GM18909 (cell line): ENCODE measurements around the gene ORC6.

ENCODE experiments used
- ATAC-seq: cut with Tn5 transposase; IDR thresholded peaks from one replicate; pipeline ENCODE4 v1.9.1; 2021; ENCODE audit warnings: mild to moderate bottlenecking; ENCODE audit not compliant: unreplicated experiment, poor library complexity

ORC6 gene

GRCh38 chr16:46696957-46697356 lies 7.5 kb downstream of the ORC6 start:
- no peak for ATAC-seq

GRCh38 chr16:46700048-46700447 lies 10.6 kb downstream of the ORC6 start:
- no peak for ATAC-seq

DNA sequence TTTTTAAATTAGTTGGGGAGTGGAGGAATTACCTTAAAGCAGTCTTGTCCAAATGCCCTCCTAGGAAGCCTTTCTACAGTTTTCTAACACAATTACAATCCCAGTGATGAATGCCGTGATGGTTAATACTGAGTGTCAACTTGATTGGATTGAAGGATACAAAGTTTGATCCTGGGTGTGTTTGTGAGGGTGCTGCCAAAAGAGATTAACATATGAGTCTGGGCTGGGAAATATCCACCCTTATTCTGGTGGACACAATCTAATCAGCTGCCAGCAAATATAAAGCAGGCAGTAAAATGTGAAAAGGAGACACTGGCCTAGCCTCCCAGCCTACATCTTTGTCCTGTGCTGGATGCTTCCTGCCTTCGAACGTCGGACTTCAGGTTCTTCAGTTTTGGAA lies 12.2 kb downstream of the ORC6 start:
- no peak for ATAC-seq

GRCh38 chr16:46702030-46702429 lies 12.6 kb downstream of the ORC6 start:
- ATAC-seq: no peak

GRCh38 chr16:46706642-46707041 lies 17.2 kb downstream of the ORC6 start:
- no peak for ATAC-seq

GRCh38 chr16:46709469-46710005 lies 20.1 kb downstream of the ORC6 start:
- no peak for ATAC-seq

- no peak for ATAC-seq
These were observed 21.9 kb downstream of the ORC6 start for GRCh38 chr16:46711106-46712058.

- ATAC-seq: no peak
These were observed 23.5 kb downstream of the ORC6 start for GRCh38 chr16:46712911-46713310.

GRCh38 chr16:46713634-46714033 lies 24.2 kb downstream of the ORC6 start:
- no peak for ATAC-seq

DNA sequence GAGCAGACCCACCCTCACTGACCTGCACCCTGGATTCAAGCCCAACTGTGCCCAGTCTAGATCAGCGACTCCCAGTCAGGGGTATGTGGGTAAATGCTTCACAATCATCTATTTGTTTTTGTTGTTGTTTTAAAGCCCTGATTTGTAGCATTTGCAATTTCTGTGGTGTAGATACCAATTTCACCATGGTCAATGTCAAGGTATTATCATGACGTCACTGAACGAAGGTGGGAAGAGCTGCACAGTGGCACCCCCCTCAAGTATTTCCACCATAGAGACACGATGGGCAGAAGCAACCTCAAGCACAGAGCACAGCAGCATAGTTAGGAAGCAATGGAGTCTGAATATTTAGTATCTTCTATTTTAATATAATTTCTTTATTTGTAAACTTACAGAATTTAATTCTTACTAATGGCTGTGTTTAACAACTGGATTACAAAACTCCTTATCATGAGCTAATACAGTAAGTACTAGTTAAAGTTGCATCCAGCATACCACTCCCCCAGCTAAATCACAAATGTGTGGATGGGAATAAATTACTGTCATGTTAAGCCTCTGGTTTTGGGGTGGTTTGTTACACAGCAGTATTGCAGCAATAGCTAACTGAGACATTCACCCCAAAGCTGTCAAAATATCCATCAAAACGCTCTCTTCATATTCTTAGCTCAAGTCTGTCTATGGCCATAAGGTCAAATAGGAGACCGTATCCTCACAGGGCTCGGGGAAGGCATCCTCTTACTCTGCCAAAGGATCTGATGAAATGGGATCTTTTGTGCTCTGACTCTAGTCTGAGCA lies 25.5 kb downstream of the ORC6 start:
- ATAC-seq: no peak

- ATAC-seq: no peak
These were observed 26.4 kb downstream of the ORC6 start for GRCh38 chr16:46715769-46716305.

DNA sequence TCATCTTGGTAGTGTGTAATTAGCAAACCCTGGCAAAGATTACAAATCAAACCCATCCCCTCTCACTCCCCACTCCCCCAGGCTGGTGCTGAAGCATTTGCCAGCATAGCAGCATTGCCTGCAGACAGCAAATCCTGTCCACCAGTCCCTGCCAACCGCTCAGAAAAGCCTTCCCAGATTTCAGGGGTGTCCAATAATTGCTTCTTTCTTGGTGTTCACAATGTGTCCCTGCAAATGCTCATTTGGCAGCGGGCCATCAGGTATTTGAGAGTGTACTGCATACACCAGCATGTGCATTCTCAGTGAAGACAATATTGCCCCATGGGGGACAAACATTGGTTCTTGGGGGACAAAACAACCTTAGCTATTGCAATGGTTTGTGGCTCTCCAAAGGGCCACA lies 28.2 kb downstream of the ORC6 start:
- ATAC-seq: no peak

GRCh38 chr16:46718214-46718613 lies 28.8 kb downstream of the ORC6 start:
- no peak for ATAC-seq

DNA sequence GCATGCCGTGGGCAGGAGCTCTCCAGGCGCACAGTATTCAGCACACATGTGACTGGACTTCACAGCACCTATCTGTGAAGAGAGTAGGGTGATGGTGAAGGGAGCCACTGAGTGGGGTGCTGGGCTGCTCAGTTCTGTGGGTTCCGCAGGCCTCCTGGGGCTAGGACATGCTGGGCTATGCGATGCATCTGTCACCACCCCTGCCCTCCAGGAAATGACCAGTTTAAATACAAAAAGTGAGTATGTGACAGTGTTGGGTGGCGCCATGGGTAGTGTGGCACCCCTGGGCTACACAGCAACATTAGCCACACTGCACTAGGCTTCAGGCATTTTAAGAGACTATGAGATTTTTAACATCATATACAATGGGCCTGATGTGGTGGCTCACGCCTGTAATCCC lies 30.1 kb downstream of the ORC6 start:
- ATAC-seq: no peak

GRCh38 chr16:46720619-46721018 lies 31.2 kb downstream of the ORC6 start:
- no peak for ATAC-seq

DNA sequence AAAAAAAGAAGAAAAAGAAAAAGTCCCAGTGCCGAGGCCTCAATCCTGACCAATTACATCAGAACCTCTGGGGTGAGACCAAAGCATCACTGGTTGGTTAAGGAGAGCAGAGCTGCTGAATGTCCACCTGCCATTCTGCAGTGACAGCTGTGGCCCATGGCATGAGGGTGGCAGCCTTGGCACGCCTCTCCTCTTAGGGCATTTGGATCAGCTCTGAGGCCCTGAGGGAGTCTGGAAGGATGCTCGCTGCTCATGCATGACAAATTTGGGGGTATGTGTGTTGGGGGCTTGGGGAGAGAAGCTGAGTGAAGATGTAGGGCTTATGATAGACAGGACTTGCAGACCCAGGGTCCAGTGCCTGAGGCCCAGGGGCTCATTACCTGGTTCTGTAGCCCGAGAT lies 32.4 kb downstream of the ORC6 start:
- no peak for ATAC-seq

GRCh38 chr16:46727184-46727583 lies 37.7 kb downstream of the ORC6 start:
- no peak for ATAC-seq

GRCh38 chr16:46727630-46728029 lies 38.2 kb downstream of the ORC6 start:
- no peak for ATAC-seq

DNA sequence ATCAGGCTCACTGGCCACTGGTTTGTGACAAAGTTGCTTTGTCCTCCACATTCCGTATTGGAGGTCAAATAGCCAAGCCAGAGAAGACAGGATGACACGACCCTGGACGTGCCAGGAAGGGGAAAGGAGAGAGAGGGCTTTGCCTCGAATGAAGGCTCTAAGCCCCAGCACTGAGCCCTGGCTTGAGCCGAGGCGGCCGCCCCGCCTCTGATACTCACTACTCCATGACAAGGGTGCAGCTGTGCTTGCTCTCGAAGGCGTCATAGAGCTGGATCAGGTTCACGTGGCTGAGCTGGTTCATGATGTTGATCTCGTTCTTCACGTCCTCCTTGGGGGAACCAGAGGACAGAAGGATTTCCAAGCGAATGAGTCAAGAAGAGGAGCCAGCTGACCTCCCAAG lies 39.3 kb downstream of the ORC6 start:
- ATAC-seq: no peak

GRCh38 chr16:46729326-46729995 lies 40.0 kb downstream of the ORC6 start:
- no peak for ATAC-seq
